Peyer's patch (tissue), 4 donors: ENCODE data around the gene OR2L2. TPM values are rescaled to one million over a fixed set of nuclear protein-coding genes. Genes with fewer than 3 reads are reported as not detected.

Experiments used
- DNase-seq, 3 donors: peaks; one replicate each; pipeline ENCODE4 v3.0.0-alpha.2; 2017 to 2019
- H3K27ac ChIP-seq, 4 donors: fragments of 200-600 bp; sonication (generic); one replicate each; pipeline ENCODE4 v1.5.1; 2016 to 2019
- H3K27me3 ChIP-seq, 2 donors: fragments of 200-600 bp; sonication (generic); one replicate each; pipeline ENCODE4 v1.5.1; 2019
- H3K36me3 ChIP-seq, 3 donors: fragments of 200-600 bp; sonication (generic); one replicate each; pipeline ENCODE4 v1.5.1; 2016 to 2019
- H3K4me1 ChIP-seq, 4 donors: fragments of 200-600 bp; sonication (generic); one replicate each; pipeline ENCODE4 v1.5.1; 2016 to 2019
- H3K4me3 ChIP-seq, 4 donors: fragments of 200-600 bp; sonication (generic); 1 replicate in 3 of 4; 2 replicates in 1 of 4; pipeline ENCODE4 v1.5.1; 2016 to 2019; ENCODE audit warnings: mild to moderate bottlenecking in 1 of 4
- H3K9me3 ChIP-seq, 4 donors: fragments of 200-600 bp; sonication (generic); one replicate each; pipeline ENCODE4 v1.5.1; 2016 to 2019; ENCODE audit warnings: mild to moderate bottlenecking in 1 of 4
- CTCF ChIP-seq, 6 experiments: fragments of 450-650 bp in 4 of 6; fragments of 200-600 bp in 2 of 6; sonication (generic) in 1 of 6; IDR thresholded peaks; one replicate each; pipeline ENCODE4 v1.5.1; 2017 to 2019; ENCODE audit warnings: antibody characterized with exemption in 6 of 6, mild to moderate bottlenecking in 3 of 6, moderate library complexity in 1 of 6
- POLR2A ChIP-seq, 2 donors: fragments of 450-650 bp; IDR thresholded peaks; one replicate each; pipeline ENCODE4 v1.5.1; 2017; ENCODE audit warnings: antibody characterized with exemption in 2 of 2, mild to moderate bottlenecking in 2 of 2, moderate library complexity in 2 of 2
- total RNA-seq, 4 donors: library from RNA; depleted of rRNA; stranded (reverse); fragments of >200 nt; gene quantifications; one replicate each; pipeline ENCODE4 v1.1.0, GENCODE V29; 2016

Gene OR2L2
- under 1 TPM in 1 of 4 donors, not detected in 3; 0.13 TPM for total RNA-seq

- Histone ChIP-seq H3K36me3 (no peaks in the 10 kb centered on the region), H3K27ac (no peak within 1 kb of the TSS), H3K4me1 (no peaks in the 10 kb centered on the region), H3K4me3 (no peak within 1 kb of the TSS), H3K9me3 (peaks cover 0 to 5% (median 0%) of the 10 kb centered on the region in 4 donors), H3K27me3 (no peaks in the 10 kb centered on the region)
- DNase-seq = no peak
- no peak for TF ChIP-seq POLR2A (IDR thresholded peaks at IDR 0.05)
- TF ChIP-seq CTCF (IDR thresholded peaks at IDR 0.05) = no peak
Observed at GRCh38 chr1:248029770-248030169, at the start of gene OR2L2. Gene OR2L2 (plus strand): TSS chr1:248030070. CDS start chr1:248038268, 8,198 bp downstream.

GRCh38 chr1:247992986-247993385 is 36.9 kb upstream of the OR2L2 start:
- H3K9me3 ChIP-seq = no peaks in the 10 kb centered on the region
- no peak overlapping the region for H3K4me3 ChIP-seq
- TF ChIP-seq CTCF (IDR thresholded peaks at IDR 0.05) (no peak), POLR2A (IDR thresholded peaks at IDR 0.05) (no peak)
- no peaks in the 10 kb centered on the region for H3K4me1 ChIP-seq
- H3K36me3 ChIP-seq = no peaks in the 10 kb centered on the region
- no peak overlapping the region for H3K27ac ChIP-seq
- no peak for DNase-seq
- no peaks in the 10 kb centered on the region for H3K27me3 ChIP-seq

GRCh38 chr1:247998811-247999210 is 31.1 kb upstream of the OR2L2 start:
- no peak overlapping the region for H3K27ac ChIP-seq
- H3K4me3 ChIP-seq = no peak overlapping the region
- no peaks in the 10 kb centered on the region for H3K9me3 ChIP-seq
- H3K36me3 ChIP-seq = no peaks in the 10 kb centered on the region
- TF ChIP-seq CTCF (IDR thresholded peaks at IDR 0.05) (no peak), POLR2A (IDR thresholded peaks at IDR 0.05) (no peak)
- no peak for DNase-seq
- no peaks in the 10 kb centered on the region for H3K4me1 ChIP-seq
- no peaks in the 10 kb centered on the region for H3K27me3 ChIP-seq

- no peaks in the 10 kb centered on the region for H3K36me3 ChIP-seq
- no peaks in the 10 kb centered on the region for H3K4me1 ChIP-seq
- no peaks in the 10 kb centered on the region for H3K27me3 ChIP-seq
- no peak for DNase-seq
- TF ChIP-seq POLR2A (IDR thresholded peaks at IDR 0.05) = no peak
- TF ChIP-seq CTCF (IDR thresholded peaks at IDR 0.05) = no peak
- H3K4me3 ChIP-seq = no peak overlapping the region
- no peaks in the 10 kb centered on the region for H3K9me3 ChIP-seq
- H3K27ac ChIP-seq = no peak overlapping the region
Observed at GRCh38 chr1:248000169-248000568, 29.7 kb upstream of the OR2L2 start.

GRCh38 chr1:248007778-248008177 is 22.1 kb upstream of the OR2L2 start:
- Histone ChIP-seq H3K4me1 (no peaks in the 10 kb centered on the region), H3K4me3 (no peak overlapping the region), H3K27ac (no peak overlapping the region), H3K36me3 (no peaks in the 10 kb centered on the region), H3K9me3 (peaks cover 0 to 2% (median 0%) of the 10 kb centered on the region in 4 donors), H3K27me3 (no peaks in the 10 kb centered on the region)
- TF ChIP-seq CTCF (IDR thresholded peaks at IDR 0.05) (no peak), POLR2A (IDR thresholded peaks at IDR 0.05) (no peak)
- no peak for DNase-seq

- Histone ChIP-seq H3K4me3 (no peak overlapping the region), H3K4me1 (no peaks in the 10 kb centered on the region), H3K27ac (no peak overlapping the region), H3K9me3 (peaks cover 0 to 2% (median 0%) of the 10 kb centered on the region in 4 donors), H3K27me3 (no peaks in the 10 kb centered on the region), H3K36me3 (no peaks in the 10 kb centered on the region)
- no peak for TF ChIP-seq POLR2A (IDR thresholded peaks at IDR 0.05)
- no peak for TF ChIP-seq CTCF (IDR thresholded peaks at IDR 0.05)
- DNase-seq = no peak
Observed at GRCh38 chr1:248009681-248010080, 20.2 kb upstream of the OR2L2 start.
